Adrenal gland (tissue), 5 donors: ENCODE data around the gene AHSP.

Experiments used
- CTCF ChIP-seq, 6 experiments: fragments of 450-650 bp in 4 of 6; fragments of 200-600 bp in 2 of 6; sonication (generic) in 1 of 6; IDR thresholded peaks; 1 replicate in 5 of 6; 2 replicates in 1 of 6; pipeline versions ENCODE4 v1.5.1 to v1.8.0; 2016 to 2021; ENCODE audit warnings: antibody characterized with exemption in 6 of 6, mild to moderate bottlenecking in 2 of 6, moderate library complexity in 1 of 6
- POLR2A ChIP-seq, 2 donors: fragments of 450-650 bp; IDR thresholded peaks; one replicate each; pipeline ENCODE4 v1.6.1; 2017; ENCODE audit warnings: antibody characterized with exemption in 2 of 2, mild to moderate bottlenecking in 2 of 2, moderate library complexity in 1 of 2
- donor health status: DM: no; HTN: no; CAD: no.

- TF ChIP-seq CTCF (IDR thresholded peaks at IDR 0.05) (no peak), POLR2A (IDR thresholded peaks at IDR 0.05) (no peak)
Measured at GRCh38 chr16:31532896-31533295, 5.2 kb downstream of the AHSP start.
